ENCODE measurements around the gene APOBEC3A.
A peak's percentile ranks its signal among the peaks of the same experiment; 100 is the strongest.

Gene APOBEC3A

GRCh38 chr22:38957046-38957770 lies at the start of gene APOBEC3A:
TSS of gene APOBEC3A (plus strand) at chr22:38957609. CDS start at chr22:38957692, 83 bp downstream.
- no peak for DNase-seq

GRCh38 chr22:38907767-38908166 lies 49.6 kb upstream of the APOBEC3A start:
- no peak for DNase-seq

- no peak for DNase-seq
Observed at GRCh38 chr22:38911434-38911833, 46.0 kb upstream of the APOBEC3A start.

- no peak for DNase-seq
Observed at GRCh38 chr22:38919631-38920190, 37.7 kb upstream of the APOBEC3A start.

- no peak for DNase-seq
Observed at GRCh38 chr22:38921120-38921519, 36.3 kb upstream of the APOBEC3A start.

GRCh38 chr22:38921806-38922205 lies 35.6 kb upstream of the APOBEC3A start:
- DNase-seq = no peak

- peak; percentile 44 for DNase-seq
Observed at GRCh38 chr22:38923463-38924346, 33.7 kb upstream of the APOBEC3A start.

- DNase-seq = peak; percentile 3
Observed at GRCh38 chr22:38924347-38924952, 33.0 kb upstream of the APOBEC3A start.

GRCh38 chr22:38925571-38926041 lies 31.8 kb upstream of the APOBEC3A start:
- no peak for DNase-seq

GRCh38 chr22:38927033-38927781 lies 30.2 kb upstream of the APOBEC3A start:
- DNase-seq = peak; percentile 69

- no peak for DNase-seq
Observed at GRCh38 chr22:38930512-38930911, 26.9 kb upstream of the APOBEC3A start.

GRCh38 chr22:38935023-38935422 lies 22.4 kb upstream of the APOBEC3A start:
- peak; percentile 3 for DNase-seq

- no peak for DNase-seq
Observed at GRCh38 chr22:38935616-38936015, 21.8 kb upstream of the APOBEC3A start.

- DNase-seq = no peak
Observed at GRCh38 chr22:38936562-38936961, 20.8 kb upstream of the APOBEC3A start.

- DNase-seq = no peak
Observed at GRCh38 chr22:38937036-38937435, 20.4 kb upstream of the APOBEC3A start.

GRCh38 chr22:38937541-38937940 lies 19.9 kb upstream of the APOBEC3A start:
- DNase-seq = no peak

GRCh38 chr22:38938221-38938620 lies 19.2 kb upstream of the APOBEC3A start:
- no peak for DNase-seq

- DNase-seq = no peak
Observed at GRCh38 chr22:38938925-38939324, 18.5 kb upstream of the APOBEC3A start.

- DNase-seq = no peak
Observed at GRCh38 chr22:38940811-38941384, 16.5 kb upstream of the APOBEC3A start.

- DNase-seq = no peak
Observed at GRCh38 chr22:38941488-38941987, 15.9 kb upstream of the APOBEC3A start.

- no peak for DNase-seq
Observed at GRCh38 chr22:38942702-38943101, 14.7 kb upstream of the APOBEC3A start.

- DNase-seq = no peak
Observed at GRCh38 chr22:38943201-38943600, 14.2 kb upstream of the APOBEC3A start.

Measured in DMS 273 treated with DMSO at 0.1 percent for 48 hours (cell line).